ENCODE measurements around the gene PRIMPOL. TPM values are rescaled to one million over a fixed set of nuclear protein-coding genes. Genes with fewer than 3 reads are reported as not detected.
"Not testable (repeated sequence)": the region's sequence is repeated elsewhere in the genome, so short reads cannot be mapped to it uniquely, and the experiment has no call there.

Gene PRIMPOL
- total RNA-seq, 1 donor: 19.9 TPM

DNA sequence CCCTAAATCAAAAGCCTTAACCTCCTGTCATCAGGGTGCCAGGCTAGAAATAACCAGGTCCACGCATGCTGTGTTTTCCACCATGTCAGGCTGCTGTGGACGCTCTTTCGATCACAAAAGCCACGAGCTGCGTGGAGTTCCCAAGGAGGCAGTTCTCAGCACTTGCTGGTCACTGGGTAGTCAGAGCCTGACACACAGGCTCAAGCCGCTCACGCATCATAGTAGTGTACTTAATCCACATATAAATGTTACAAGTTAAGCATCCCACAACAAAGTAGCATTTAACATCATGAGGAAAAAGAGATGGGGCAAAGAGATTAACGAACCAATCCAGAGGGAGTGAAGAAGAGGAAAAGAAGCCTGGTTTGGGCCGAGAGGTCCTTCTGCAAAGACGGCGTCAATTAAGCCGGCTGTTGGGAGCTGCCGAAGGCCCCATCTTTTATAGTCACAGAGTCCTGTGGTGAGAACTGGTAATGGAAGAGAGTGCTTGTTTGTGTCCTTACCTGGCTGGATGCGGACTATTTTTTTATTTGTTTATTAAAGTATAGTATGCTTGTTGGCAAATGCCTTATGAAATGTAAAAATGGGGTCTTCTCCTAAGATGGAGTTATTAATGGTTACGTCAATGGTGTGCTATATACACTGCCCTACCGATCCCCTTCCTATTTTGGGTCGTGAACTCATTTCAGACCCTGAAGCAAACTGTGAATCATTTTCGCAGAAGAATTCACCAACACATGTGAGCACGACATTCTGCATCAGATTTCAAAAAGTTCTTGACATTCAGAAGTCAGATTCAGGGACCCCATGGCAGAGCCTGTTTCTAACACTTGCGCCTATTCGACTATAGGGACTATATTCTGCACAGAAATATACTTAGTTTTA is 675 bp downstream of the PRIMPOL start:
- peak overlapping the region; percentile 88 for H3K4me3 ChIP-seq (ENCODE audit: low read depth, low read length)
- peak; percentile 48 for DNase-seq (ENCODE audit: low read depth)
- TF ChIP-seq CTCF (IDR thresholded peaks at IDR 0.05; ENCODE audit: insufficient read depth, low read depth, low read length): no peak

DNA sequence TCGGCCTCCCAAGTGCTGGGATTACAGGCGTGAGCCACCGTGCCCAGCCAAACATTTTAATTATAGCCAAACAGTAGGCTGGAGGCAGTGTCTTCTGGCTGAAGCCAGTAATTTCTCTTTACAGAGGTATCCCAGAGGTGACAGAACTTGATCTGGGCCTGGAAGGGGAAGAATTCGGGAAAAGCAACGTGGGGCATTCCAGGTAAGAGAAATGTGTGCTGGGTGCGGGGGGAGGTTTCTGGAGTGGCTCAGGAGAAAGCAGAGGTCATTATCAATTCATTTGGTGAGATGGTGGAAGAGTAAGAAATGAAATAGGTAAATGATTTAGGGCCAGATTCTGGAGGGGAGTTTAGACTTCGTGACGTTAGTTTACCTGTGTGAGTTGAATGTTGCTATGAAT is 2.4 kb downstream of the PRIMPOL start:
- TF ChIP-seq CTCF (IDR thresholded peaks at IDR 0.05; ENCODE audit: insufficient read depth, low read depth, low read length): no peak
- H3K4me3 ChIP-seq (ENCODE audit: low read depth, low read length): no peak overlapping the region
- DNase-seq (ENCODE audit: low read depth): no peak

DNA sequence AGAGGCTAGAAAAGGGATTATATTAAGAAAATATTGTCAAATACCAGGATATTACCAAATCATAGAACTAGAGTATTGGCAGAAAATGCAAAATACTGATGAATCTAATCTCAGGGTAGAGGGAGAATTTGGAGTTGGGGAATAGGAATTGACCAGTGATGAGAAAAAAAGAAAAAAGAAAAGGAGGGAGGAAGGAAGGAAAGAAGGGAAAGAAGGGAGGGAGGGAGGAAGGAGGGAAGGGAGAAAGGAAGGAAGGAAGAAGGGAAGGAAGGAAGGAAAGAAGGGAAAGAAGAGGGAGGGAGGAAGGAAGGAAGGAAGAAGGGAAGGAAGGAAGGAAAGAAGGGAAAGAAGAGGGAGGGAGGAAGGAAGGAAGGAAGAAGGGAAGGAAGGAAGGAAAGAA is 3.1 kb downstream of the PRIMPOL start:
- DNase-seq (ENCODE audit: low read depth): not testable (repeated sequence)

GRCh38 chr4:184653650-184654049 is 4.1 kb downstream of the PRIMPOL start:
- TF ChIP-seq CTCF (IDR thresholded peaks at IDR 0.05; ENCODE audit: insufficient read depth, low read depth, low read length): no peak
- H3K4me3 ChIP-seq (ENCODE audit: low read depth, low read length): no peak overlapping the region
- DNase-seq (ENCODE audit: low read depth): peak; percentile 24

More for the DNA sequence above, 3.1 kb downstream of the PRIMPOL start:
- H3K4me3 ChIP-seq (ENCODE audit: low read depth, low read length): not testable (repeated sequence)

DNA sequence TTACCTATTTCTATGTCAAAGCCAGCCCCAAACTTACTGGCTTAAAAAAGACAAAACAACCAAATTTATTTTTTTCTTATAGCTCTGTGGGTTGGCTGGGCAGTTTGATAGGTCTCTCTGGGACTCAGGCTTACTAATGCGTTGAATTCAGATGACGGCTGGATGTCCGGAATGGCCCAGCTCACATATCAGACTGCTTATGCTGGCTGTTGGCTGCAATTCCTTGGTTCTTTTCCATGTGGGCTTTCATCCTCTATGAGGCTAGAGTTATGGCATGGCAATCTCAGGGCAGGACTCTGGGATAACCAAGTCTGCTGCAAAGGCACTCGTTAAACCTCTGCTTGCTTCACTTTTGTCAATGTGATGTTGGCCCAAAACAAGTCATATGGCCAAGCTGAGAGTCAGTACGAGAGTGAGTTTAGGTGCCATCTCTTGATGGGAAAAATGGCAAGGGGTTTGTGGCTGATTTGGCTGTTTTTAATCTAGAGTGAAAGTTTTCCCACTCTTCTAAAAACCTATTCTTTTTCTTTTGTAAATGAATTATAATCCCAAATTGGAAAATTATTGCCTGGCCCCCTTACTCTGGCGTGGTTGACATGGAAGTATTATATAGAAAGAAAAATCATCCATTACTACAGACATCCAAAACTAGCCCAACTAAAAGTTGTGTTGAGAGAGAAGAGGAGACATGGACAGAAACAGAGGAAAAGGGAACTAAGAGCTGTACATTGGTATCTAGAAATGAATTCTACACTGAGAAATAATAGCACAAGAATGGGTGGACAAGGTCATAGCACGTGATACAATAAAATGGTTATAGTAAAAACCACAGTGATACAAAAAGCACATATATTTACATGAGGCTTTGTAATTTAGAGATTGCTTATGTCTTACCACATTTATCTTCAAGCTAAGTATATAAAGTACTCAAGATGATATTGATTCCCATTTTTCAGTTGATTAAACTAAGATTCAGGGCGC is 6.6 kb downstream of the PRIMPOL start:
- no peak for DNase-seq (ENCODE audit: low read depth)
- no peak overlapping the region for H3K4me3 ChIP-seq (ENCODE audit: low read depth, low read length)
- TF ChIP-seq CTCF (IDR thresholded peaks at IDR 0.05; ENCODE audit: insufficient read depth, low read depth, low read length): no peak

GRCh38 chr4:184657144-184657543 is 7.6 kb downstream of the PRIMPOL start:
- no peak for TF ChIP-seq CTCF (IDR thresholded peaks at IDR 0.05; ENCODE audit: insufficient read depth, low read depth, low read length)
- no peak for DNase-seq (ENCODE audit: low read depth)
- no peak overlapping the region for H3K4me3 ChIP-seq (ENCODE audit: low read depth, low read length)

DNA sequence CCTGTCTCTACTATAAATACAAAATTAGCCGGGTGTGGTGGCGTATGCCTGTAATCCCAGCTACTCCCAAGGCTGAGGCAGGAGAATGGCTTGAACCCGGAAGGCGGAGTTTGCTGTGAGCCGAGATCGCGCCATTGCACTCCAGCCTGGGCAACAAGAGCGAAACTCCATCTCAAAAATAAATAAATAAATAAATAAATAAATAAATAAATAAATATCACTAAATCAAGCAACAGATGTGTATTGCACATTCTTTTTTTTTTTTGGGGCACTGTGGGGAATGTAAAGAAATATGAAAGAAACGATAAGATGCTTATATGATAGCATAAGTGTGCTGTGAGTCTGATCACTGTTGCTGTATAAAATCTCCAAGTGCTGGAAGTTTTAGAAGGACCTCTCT is 8.3 kb downstream of the PRIMPOL start:
- not testable (repeated sequence) for DNase-seq (ENCODE audit: low read depth); H3K4me3 ChIP-seq (ENCODE audit: low read depth, low read length)

Data from fibroblast of villous mesenchyme (primary cell).